Panc1 (cell line): ENCODE measurements around the gene INPP4A. TPM values are rescaled to one million over a fixed set of nuclear protein-coding genes. Genes with fewer than 3 reads are reported as not detected.

Source experiments
- ATAC-seq: fragments of 200-7000 bp; cut with Tn5 transposase; 2 replicates; pipeline ENCODE4 v1.9.1; 2020; ENCODE audit warnings: mild to moderate bottlenecking, moderate library complexity
- BruUV-seq: library from RNA; stranded (reverse); fragments of 400-500 nt; replicated peaks from 2 replicates; lab custom pipeline; 2021; lab: Mats Ljungman, UMichigan
- CTCF ChIA-PET: fragments of 300-600 bp; sonication (Branson Sonifier 250); formaldehyde crosslinking; loops from one replicate; lab custom pipeline; 2022; ENCODE audit warnings: antibody characterized with exemption; lab: Charles Lee
- POLR2A ChIA-PET: fragments of 300-600 bp; sonication (Branson Sonifier 250); formaldehyde crosslinking; loops from one replicate; lab custom pipeline; 2022; ENCODE audit warnings: antibody characterized with exemption; lab: Charles Lee
- DNase-seq: peaks from one replicate; pipeline ENCODE4 v3.0.0-alpha.2; 2010; ENCODE audit warnings: low read depth, low spot score
- H3K27ac ChIP-seq: 2 replicates; pipeline ENCODE4 v1.5.1; 2011; ENCODE audit warnings: mild to moderate bottlenecking, low read length, inconsistent platforms
- H3K27me3 ChIP-seq: fragments of 200-500 bp; sonication (Bioruptor generic); 2 replicates; pipeline ENCODE4 v1.6.0; 2014; ENCODE audit warnings: low read length, inconsistent platforms; ENCODE audit not compliant: control insufficient read depth, insufficient read depth
- H3K36me3 ChIP-seq: fragments of 200-500 bp; sonication (Bioruptor generic); 2 replicates; pipeline ENCODE4 v1.5.1; 2014; ENCODE audit warnings: inconsistent platforms, mild to moderate bottlenecking, low read length, moderate library complexity; ENCODE audit not compliant: control insufficient read depth, insufficient read depth
- H3K4me1 ChIP-seq: 2 replicates; pipeline ENCODE4 v1.5.1; 2011; ENCODE audit warnings: inconsistent platforms, mild to moderate bottlenecking, low read length, moderate library complexity; ENCODE audit not compliant: control insufficient read depth, insufficient read depth
- H3K4me3 ChIP-seq, 2 experiments: 2 replicates each; pipeline ENCODE4 v1.5.1; 2011 to 2012; ENCODE audit warnings: low read depth in 2 of 2, low read length in 2 of 2, mild to moderate bottlenecking in 2 of 2, inconsistent platforms in 1 of 2, moderate library complexity in 1 of 2
- H3K9me3 ChIP-seq: fragments of 200-500 bp; sonication (Bioruptor generic); 2 replicates; pipeline ENCODE4 v1.5.1; 2014; ENCODE audit warnings: low read depth, mild to moderate bottlenecking, inconsistent platforms, low read length, moderate library complexity; ENCODE audit not compliant: control insufficient read depth, insufficient read depth
- POLR2AphosphoS5 ChIP-seq: IDR thresholded peaks from 2 replicates; pipeline ENCODE4 v1.6.1; 2012; ENCODE audit warnings: mild to moderate bottlenecking, low read depth, low read length, moderate library complexity
- SIN3A ChIP-seq: IDR thresholded peaks from 2 replicates; pipeline ENCODE4 v1.6.1; 2012; ENCODE audit warnings: low read depth, mild to moderate bottlenecking, low read length, moderate library complexity, borderline replicate concordance; ENCODE audit not compliant: insufficient read depth
- TCF7L2 ChIP-seq: IDR thresholded peaks from 2 replicates; pipeline ENCODE4 v1.6.1; 2011; ENCODE audit warnings: mild to moderate bottlenecking, low read depth, low read length, inconsistent platforms
- in situ Hi-C: cut with HindIII; loops from 2 replicates; pipeline ENCODE4 v1.10.0; 2016; ENCODE audit warnings: low sequenced_read_pairs, low pct_unique_long_range_greater_than_20kb
- intact Hi-C: fragments of 100-400 bp; cut with micrococcal nuclease; formaldehyde crosslinking; loops from one replicate; pipeline ENCODE4 v1.10.0; 2022; ENCODE audit not compliant: unreplicated experiment
- total RNA-seq: library from RNA; stranded (reverse); gene quantifications from one replicate; pipeline ENCODE4 v1.2.1, GENCODE V29; 2021; ENCODE audit not compliant: unreplicated experiment
- TF ChIP-seq, protein P1 (sequence below), 2 experiments: IDR thresholded peaks; 2 replicates each; pipeline ENCODE4 v1.6.1; 2011 to 2012; ENCODE audit warnings: low read depth in 2 of 2, control low read depth in 1 of 2, low read length in 1 of 2, mild to moderate bottlenecking in 1 of 2, moderate library complexity in 1 of 2; ENCODE audit not compliant: insufficient read depth in 1 of 2
- TF ChIP-seq, protein P2 (sequence below): fragments of 450-650 bp; IDR thresholded peaks from 2 replicates; pipeline ENCODE4 v1.5.1; 2017; ENCODE audit warnings: mild to moderate bottlenecking

INPP4A gene
- total RNA-seq, 1 experiment from 2014 or later, result 22.9 TPM

DNA sequence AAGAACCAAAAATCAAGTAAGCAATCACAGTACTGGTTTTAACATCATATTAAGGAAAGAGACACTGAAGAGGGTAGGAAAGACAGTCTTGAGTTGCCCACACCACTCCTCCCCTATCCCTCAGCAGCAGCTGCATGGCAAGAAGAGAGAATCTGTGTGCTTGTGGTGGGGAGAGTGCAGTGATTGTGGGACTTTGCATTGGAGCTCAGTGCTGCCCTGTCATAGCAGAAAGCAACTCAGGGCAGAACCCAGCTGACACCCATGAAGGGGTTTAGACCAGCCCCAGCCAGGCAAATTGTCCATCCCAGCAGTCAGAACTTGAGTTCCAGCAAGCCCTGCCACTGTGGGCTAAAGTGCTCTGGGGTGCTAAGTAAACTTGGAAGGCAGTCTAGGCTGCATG lies 40.8 kb upstream of the INPP4A start:
- no peaks in the 10 kb centered on the region for H3K36me3 ChIP-seq
- BruUV-seq, result no TSS peak
- ChIA-PET POLR2A (no interaction called here), CTCF (no interaction called here)
- no peak for TF ChIP-seq POLR2AphosphoS5
- no peak for TF ChIP-seq SIN3A
- H3K27ac ChIP-seq, result no peak overlapping the region
- intact Hi-C loops, result no loop called here
- DNase-seq (no peak), ATAC-seq (no peak)
- peaks cover 18% of the 10 kb centered on the region for H3K27me3 ChIP-seq
- no peaks in the 10 kb centered on the region for H3K4me1 ChIP-seq
- H3K4me3 ChIP-seq, result no peak overlapping the region
- in situ Hi-C loops, result no loop called here
- H3K9me3 ChIP-seq, result no peaks in the 10 kb centered on the region

DNA sequence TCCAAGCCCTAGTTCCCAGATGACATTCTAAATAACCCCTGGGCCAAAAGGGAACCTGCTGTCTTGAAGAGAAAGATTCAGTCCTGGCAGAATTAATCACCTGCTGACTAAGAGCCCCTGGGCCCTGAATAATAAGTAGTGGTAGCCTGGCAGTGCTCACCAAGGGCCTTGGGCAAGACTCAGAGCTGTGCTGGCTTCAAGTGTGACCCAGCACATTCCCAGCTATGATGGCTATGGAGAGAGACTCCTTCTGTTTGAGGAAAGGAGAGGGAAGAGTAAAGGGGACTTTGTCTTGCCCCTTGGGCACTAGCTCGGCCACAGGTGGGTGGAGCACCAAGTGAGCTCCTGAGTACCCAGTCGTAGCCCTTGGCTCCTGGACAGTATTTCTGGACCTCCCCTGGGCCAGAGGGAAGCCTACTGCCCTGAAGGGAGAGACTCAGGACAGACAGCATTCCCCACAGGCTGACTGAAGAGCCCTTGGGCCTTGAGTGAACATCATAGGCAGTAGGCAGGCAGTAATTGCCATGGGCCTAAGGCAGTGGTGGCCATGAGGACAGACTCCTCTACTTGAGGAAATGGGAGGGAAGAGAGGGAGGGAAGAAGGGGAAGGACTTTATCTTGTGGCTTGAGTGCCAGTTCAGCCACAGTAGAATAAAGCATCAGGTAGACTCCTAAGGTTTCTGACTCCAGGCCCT lies 40.0 kb upstream of the INPP4A start:
- Histone ChIP-seq H3K27me3 (peaks cover 16% of the 10 kb centered on the region), H3K36me3 (no peaks in the 10 kb centered on the region), H3K27ac (no peak overlapping the region), H3K9me3 (no peaks in the 10 kb centered on the region), H3K4me1 (no peaks in the 10 kb centered on the region), H3K4me3 (no peak overlapping the region)
- BruUV-seq, result no TSS peak
- ChIA-PET CTCF (no interaction called here), POLR2A (no interaction called here)
- TF ChIP-seq POLR2AphosphoS5, result no peak
- TF ChIP-seq, protein P1, sequence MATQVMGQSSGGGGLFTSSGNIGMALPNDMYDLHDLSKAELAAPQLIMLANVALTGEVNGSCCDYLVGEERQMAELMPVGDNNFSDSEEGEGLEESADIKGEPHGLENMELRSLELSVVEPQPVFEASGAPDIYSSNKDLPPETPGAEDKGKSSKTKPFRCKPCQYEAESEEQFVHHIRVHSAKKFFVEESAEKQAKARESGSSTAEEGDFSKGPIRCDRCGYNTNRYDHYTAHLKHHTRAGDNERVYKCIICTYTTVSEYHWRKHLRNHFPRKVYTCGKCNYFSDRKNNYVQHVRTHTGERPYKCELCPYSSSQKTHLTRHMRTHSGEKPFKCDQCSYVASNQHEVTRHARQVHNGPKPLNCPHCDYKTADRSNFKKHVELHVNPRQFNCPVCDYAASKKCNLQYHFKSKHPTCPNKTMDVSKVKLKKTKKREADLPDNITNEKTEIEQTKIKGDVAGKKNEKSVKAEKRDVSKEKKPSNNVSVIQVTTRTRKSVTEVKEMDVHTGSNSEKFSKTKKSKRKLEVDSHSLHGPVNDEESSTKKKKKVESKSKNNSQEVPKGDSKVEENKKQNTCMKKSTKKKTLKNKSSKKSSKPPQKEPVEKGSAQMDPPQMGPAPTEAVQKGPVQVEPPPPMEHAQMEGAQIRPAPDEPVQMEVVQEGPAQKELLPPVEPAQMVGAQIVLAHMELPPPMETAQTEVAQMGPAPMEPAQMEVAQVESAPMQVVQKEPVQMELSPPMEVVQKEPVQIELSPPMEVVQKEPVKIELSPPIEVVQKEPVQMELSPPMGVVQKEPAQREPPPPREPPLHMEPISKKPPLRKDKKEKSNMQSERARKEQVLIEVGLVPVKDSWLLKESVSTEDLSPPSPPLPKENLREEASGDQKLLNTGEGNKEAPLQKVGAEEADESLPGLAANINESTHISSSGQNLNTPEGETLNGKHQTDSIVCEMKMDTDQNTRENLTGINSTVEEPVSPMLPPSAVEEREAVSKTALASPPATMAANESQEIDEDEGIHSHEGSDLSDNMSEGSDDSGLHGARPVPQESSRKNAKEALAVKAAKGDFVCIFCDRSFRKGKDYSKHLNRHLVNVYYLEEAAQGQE (IDR thresholded peaks at IDR 0.05; ENCODE audit: insufficient read depth in 1 of 2, low read depth in 2 of 2, low read length in 1 of 2), result no peak
- no peak for TF ChIP-seq SIN3A
- TF ChIP-seq, protein P2, sequence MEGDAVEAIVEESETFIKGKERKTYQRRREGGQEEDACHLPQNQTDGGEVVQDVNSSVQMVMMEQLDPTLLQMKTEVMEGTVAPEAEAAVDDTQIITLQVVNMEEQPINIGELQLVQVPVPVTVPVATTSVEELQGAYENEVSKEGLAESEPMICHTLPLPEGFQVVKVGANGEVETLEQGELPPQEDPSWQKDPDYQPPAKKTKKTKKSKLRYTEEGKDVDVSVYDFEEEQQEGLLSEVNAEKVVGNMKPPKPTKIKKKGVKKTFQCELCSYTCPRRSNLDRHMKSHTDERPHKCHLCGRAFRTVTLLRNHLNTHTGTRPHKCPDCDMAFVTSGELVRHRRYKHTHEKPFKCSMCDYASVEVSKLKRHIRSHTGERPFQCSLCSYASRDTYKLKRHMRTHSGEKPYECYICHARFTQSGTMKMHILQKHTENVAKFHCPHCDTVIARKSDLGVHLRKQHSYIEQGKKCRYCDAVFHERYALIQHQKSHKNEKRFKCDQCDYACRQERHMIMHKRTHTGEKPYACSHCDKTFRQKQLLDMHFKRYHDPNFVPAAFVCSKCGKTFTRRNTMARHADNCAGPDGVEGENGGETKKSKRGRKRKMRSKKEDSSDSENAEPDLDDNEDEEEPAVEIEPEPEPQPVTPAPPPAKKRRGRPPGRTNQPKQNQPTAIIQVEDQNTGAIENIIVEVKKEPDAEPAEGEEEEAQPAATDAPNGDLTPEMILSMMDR, result no peak
- no peak for TF ChIP-seq TCF7L2
- intact Hi-C loops (no loop called here), in situ Hi-C loops (no loop called here)
- no peak for DNase-seq
- no peak for ATAC-seq

DNA sequence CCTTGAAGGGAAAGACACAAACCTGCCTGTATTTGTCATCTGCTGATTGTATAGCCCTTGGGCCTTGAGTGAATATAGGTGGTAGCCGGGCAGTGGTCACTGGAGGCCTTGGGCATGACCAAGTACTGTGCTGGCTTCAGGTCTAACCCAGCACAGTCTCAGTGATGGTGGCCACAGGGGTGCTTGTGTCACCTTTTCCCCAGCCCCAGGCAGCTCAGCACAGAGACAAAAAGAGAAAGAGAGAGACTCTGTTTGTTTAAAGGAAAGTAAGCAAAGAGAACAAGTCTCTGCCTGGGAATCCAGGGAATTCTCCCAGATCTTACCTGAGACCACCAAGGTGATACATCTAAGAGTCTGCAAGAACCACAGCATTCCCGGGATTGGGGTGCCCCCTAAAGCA lies 39.4 kb upstream of the INPP4A start:
- Histone ChIP-seq H3K4me3 (no peak overlapping the region), H3K36me3 (no peaks in the 10 kb centered on the region), H3K27ac (no peak overlapping the region), H3K9me3 (no peaks in the 10 kb centered on the region), H3K27me3 (peaks cover 20% of the 10 kb centered on the region), H3K4me1 (no peaks in the 10 kb centered on the region)
- in situ Hi-C loops, result no loop called here
- BruUV-seq, result no TSS peak
- ATAC-seq, result no peak
- ChIA-PET CTCF (no interaction called here), POLR2A (no interaction called here)
- DNase-seq, result no peak
- intact Hi-C loops, result no loop called here
- TF ChIP-seq, protein P2, result no peak
- TF ChIP-seq TCF7L2 (no peak), SIN3A (no peak), POLR2AphosphoS5 (no peak)
- TF ChIP-seq, protein P1 (IDR thresholded peaks at IDR 0.05; ENCODE audit: insufficient read depth in 1 of 2, low read depth in 2 of 2, low read length in 1 of 2), result no peak
